Esophagus squamous epithelium (tissue), 4 donors: ENCODE data around the gene ZNF432.

ENCODE experiments used
- CTCF ChIP-seq, 6 experiments: fragments of 450-650 bp in 4 of 6; fragments of 200-600 bp in 2 of 6; sonication (generic) in 2 of 6; IDR thresholded peaks; one replicate each; pipeline ENCODE4 v1.5.1; 2016 to 2019; ENCODE audit warnings: antibody characterized with exemption in 6 of 6, mild to moderate bottlenecking in 4 of 6, moderate library complexity in 4 of 6
- POLR2A ChIP-seq, 4 donors: fragments of 450-650 bp; IDR thresholded peaks; one replicate each; pipeline ENCODE4 v1.6.1; 2017; ENCODE audit warnings: antibody characterized with exemption in 4 of 4, mild to moderate bottlenecking in 4 of 4, moderate library complexity in 3 of 4

DNA sequence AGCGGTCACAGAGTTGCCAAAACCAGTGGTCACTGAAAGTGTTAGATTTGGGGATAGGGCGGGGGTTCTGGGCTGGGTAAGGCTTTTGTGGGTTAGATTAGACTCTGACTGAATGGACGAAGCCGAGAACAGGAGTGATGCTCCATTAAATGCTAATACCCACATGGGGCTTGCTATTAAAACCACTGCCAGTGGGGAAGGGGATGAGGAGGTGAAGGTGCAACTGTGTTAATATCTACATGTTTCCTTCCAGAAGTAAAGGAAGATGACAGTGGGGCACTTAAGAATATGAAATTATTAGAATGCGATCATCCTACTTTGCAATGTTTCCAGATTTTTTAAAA lies 19.9 kb downstream of the ZNF432 start:
- no peak for TF ChIP-seq CTCF (IDR thresholded peaks at IDR 0.05)
- no peak for TF ChIP-seq POLR2A (IDR thresholded peaks at IDR 0.05)
